Putamen (tissue), 1 donor: ENCODE results near the gene RALB.
"Not testable (repeated sequence)": the region's sequence is repeated elsewhere in the genome, so short reads cannot be mapped to it uniquely, and the experiment has no call there.

ENCODE experiments used
- DNase-seq: peaks from one replicate; pipeline ENCODE4 v3.0.0-alpha.2; 2016; ENCODE audit warnings: low spot score

Gene RALB

DNA sequence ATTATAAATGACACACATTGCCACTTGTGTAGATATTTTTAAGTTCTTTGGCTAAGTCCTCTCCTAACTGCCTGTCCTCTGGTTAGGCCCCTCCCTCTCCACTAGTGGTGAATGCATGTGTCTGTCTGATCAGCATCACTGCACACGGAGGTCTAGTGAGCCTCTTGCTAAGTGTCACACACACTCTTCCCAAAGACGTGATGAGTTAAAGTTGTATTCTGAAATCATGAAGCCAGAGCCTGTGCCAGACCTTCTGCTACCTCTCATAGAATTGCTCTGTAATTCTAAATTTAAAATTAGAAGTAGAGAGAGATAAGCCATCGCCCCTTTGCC is 41.3 kb downstream of the RALB start:
- no peak for DNase-seq

DNA sequence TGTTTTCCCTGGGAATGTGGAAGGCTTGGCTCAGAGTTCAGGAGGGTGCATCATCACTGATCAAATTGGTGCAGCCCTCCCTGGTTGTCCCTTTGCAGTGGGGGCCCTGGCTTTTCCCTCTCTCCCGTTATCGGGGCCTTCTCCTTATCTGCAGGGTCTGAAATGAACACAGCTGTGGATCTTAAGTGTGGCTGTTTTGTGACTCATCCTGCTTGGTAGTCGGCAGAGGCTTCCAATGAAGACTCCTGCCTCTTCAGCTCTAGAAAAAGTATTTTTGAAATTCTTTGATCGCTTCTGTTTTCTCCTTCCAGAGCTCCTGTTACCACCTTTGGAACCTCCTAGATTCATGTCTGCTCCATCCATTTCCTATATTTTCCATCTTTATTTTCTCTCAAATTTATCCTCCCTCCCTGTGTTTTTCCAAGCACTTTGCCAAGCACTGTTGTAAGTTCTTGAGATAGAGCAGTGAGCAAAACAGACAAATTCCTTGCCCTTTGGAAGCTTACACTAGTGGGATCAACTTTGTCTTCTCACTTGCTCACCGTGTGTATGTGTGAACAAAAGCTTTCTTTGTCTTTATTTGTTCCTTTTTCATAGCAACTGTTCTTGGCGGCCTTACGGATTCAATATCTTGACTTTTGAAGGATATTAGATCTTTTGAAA is 45.7 kb downstream of the RALB start:
- no peak for DNase-seq

- DNase-seq: no peak
Measured at GRCh38 chr2:120299004-120299403, 46.4 kb downstream of the RALB start.

DNA sequence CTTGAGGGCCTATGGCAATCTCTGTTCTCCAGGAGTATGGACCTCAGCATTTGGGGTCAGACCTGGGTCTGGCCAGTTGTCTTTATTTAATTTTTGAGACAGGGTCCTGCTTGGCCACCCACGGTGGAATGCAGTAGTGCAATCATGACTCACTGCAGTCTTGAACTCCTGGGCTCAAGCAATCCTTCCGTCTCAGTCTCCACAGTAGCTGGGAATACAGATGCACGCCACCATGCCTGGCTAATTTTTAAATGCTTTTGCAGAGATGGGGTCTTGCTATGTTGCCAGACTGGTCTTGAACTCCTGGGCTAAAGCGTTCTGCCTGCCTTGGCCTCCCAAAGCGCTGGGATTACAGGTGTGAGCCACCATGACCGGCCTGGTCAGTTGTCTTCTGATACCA is 46.9 kb downstream of the RALB start:
- DNase-seq: no peak

GRCh38 chr2:120300385-120300784 is 47.7 kb downstream of the RALB start:
- DNase-seq: no peak

DNA sequence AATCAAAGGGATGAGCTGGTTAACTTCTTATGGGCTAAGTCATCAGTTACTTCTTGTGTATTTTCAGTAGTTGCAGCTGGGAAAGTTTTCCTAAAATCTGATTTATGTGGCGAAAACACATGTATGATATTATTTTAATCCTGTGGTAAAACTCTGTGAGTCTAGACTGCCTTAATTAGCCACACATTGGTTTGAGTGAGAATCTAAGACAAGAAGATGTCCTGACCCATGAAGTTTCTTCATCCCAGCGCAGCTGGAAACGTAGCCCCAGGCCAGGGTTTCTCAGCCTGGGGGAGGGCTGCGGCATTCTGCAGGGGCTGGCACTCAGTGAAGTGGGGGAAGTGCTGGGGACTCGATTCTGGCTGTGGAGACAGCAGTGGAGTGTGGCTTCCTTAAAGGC is 48.6 kb downstream of the RALB start:
- DNase-seq: no peak

GRCh38 chr2:120302301-120302700 is 49.6 kb downstream of the RALB start:
- DNase-seq: no peak

GRCh38 chr2:120303177-120303576 is 50.5 kb downstream of the RALB start:
- no peak for DNase-seq

DNA sequence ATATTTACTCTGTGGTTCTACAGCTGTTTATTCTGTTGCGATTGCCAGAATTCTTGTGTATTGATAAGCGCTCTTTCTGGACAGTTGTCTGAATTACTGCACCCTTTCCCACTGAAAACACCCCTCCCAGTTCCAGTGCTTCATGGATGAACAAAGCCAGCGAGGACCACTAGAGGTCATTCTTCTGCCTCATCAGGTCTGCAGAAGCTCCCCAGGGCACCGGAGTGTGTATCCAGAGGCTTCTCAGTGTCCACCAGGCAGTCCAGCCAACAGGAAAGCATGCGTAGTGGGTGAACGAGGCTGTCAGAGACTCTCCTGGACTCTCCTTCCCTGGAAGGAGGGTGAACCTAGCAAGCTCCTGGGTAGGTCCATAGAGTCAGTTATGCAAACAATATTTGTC is 52.6 kb downstream of the RALB start:
- DNase-seq: no peak

GRCh38 chr2:120305937-120306490 is 53.4 kb downstream of the RALB start:
- DNase-seq: no peak

GRCh38 chr2:120307482-120307881 is 54.8 kb downstream of the RALB start:
- no peak for DNase-seq

DNA sequence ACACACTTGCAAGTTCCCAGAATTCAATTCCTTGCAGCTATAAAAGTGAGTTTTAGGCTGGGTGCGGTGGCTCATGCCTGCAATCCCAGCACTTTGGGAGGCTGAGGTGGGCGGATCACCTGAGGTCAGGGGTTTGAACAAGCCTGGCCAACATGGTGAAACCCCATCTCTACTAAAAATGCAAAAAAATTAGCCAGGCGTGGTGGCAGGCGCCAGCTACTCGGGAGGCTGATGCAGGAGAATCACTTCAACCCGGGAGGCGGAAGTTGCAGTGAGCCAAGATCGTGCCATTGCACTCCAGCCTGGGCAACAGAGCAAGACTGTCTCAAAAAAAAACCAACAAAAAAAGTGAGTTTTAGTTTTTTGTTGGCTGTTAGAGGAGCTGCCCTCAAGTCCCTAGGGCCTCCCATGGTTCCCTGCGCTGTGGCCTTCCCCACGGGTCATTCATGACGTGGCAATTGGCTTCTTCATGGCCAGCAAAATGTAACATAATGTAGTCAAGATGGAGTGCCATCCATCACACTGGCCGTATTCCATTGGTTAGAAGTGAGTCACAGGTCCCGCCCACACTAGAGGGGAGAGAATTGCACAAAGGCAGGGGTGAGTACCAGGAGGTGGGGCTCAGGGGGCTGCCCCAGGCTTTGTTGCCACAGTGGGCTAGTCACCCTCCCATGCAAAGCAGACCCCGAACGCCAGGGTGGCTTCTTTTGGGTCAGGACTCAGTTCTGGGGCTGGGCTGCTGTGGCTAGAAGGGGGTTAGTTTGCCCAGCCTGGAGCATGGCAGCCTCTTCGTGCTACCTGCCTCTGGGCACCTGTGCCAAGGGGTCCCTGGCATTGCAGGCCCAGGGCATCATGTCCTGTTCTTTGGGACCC is 55.6 kb downstream of the RALB start:
- no peak for DNase-seq

- no peak for DNase-seq
Measured at GRCh38 chr2:120310136-120310535, 57.5 kb downstream of the RALB start.

DNA sequence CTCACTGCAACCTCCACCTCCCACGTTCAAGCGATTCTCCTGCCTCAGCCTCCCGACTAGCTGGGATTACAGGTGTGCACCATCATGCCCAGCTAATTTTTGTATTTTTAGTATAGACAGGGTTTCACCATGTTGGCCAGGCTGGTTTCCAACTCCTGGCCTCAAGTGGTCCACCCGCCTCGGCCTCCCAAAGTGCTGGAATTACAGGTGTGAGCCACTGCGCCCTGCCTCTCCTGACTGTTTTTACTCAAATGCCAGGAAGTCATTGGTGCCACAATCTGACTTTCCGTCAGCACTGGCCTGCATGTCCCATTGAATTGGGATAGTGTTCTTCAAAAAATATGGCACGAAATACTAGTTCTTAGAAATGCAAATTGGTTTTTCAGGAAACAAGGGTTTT is 58.2 kb downstream of the RALB start:
- not testable (repeated sequence) for DNase-seq

DNA sequence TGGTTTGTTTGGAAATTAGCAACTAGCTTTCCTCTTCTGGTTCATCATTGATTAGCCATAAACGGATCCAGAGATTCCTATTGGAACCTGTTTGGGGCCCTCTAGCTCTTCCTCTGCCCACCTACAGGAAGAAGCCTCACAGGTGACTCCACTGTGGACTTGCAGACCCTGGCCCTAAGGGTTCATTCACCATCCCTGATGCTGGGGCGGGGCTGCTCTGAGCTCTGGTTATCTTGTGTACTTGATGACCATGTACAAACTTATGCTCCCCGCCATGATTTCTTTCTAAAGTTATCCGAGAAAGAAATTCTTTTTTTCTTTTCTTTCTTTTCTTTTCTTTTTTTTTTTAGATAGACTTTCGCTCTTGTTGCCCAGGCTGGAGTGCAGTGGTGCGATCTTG is 59.4 kb downstream of the RALB start:
- no peak for DNase-seq

DNA sequence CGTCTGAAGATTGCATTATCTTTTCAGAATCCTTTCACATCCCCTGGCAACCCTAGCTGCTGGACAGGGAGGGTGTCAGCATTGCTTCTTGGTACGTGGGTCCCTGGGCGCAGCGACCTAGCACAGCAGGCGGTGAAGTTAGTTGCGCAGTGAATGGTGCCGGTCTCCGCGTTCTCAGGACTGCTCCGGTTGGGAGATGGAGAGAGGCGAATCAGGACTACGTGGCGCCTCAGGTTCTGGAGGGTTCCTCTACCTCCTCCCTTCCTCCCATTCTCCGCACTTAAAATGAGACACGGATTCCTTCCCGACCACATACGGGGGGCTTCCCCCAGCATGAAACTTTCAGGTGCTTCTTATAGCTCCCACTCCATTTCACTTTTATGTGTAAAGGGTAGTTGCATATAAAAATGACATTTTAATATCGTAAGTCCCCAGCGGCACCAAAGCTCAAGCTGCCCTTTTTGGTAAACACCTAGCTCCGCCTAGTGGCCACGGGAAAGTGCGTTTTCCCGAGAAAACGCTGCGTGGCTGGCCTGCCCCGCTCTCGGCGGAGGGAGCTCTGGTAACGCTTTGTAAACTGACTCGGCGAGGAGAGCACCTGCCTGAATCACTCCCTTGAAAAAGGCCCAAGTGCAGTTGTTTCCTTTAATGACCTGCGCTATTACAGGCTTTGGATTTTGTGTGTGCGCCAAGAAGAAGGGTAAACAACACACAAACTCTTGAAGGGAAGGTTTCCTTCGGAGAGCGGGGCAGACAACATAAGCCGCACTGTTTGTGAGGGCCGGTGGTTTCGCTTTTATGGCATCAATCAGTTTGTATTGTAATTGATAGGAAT is 60.4 kb downstream of the RALB start:
- DNase-seq: peak; percentile 77

DNA sequence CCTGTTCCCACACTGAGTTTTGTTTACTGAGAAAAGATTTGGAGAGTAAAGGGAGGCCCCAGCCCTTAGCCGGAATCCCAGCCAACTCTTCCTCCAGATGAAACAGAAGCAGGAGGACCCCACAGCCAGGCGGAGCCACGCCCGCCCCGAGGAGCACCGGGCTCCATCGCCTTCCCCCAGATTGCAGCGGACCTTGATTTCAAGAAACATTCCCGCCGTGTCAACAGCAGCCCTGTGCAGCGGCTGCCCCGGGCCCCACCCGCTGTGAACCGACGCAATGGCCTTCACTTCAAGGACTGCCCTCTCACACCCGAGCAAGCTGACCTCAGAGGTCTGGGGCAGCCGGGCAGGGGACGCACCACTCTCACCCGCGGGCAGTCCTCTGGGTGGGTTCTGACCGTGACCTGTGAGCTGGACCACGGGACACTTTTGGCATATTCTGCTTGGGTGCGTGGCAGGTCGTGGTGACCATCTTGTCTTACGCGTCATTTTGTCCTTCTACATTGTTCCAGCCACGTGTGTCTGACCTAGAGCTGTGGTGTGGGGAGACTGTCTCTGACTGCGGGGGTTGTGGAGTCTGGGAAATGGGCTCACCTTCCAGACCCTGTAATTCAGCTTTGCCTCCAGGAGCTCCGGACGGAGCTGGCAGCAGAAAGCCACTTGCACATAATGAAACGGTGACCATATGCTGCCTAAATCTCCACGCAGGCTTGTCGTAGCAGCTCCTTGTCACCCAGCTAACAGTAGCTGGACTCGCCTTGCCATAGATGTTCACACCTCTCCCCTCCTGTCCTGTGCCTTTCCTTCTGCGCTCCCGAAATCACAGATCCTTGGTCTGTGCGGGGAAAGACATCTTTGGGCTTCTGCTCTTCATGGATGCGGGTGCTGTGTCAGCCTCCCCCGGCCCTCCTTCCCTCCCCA is 61.3 kb downstream of the RALB start:
- no peak for DNase-seq

DNA sequence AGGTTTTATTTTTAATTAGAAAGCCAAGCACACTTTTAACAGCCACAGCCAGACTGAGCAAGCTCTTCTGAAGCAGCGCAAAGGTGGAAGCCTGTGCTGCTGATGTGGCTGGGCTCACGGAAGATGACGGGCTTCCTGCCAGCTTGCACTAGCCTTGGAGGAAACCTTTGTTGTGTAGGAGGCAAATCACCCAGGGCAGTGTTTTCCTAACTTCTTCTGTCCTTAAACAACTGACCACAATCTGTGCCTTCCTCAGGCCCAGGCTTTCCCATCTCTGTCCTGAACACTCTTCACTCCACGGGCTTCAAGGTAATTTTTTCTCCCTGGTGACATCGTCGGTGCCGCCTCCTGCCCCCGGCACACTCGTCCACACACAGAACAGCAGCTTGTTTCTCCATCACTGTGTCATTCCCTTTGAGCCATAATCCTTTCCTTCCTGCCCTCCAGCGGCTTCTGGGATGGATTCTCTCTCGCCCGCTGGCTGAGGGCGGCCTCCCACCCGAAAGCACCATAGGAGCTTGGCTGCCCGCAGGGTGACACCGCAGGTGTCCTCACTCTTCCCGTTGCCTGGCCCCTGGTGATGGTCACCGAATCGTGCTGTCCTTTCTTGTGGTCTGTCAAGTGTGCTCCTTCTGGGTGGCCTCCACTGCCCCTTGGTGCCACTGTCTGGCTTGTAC is 62.2 kb downstream of the RALB start:
- no peak for DNase-seq

- DNase-seq: no peak
Measured at GRCh38 chr2:120315367-120316033, 62.8 kb downstream of the RALB start.

DNA sequence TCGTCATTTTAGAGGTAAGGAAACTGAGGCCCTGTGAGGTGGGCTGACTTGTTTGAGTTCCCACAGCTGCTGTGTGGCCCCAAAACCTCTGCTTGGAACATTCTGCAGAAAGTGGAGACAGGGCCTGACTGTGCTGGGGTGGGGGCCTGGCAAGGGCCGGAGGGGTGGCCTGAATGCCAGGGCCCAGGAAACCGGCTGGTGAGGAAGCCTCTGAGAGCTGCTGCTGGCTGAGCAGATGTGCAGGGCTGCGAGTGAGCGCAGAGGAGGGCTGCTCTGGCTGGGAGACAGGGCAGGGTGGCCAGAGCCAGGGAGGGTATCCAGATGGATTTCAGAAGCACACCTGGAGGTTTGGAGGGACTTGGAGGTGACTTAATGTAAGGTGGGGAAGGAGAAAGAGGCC is 63.4 kb downstream of the RALB start:
- DNase-seq: no peak
